Sigmoid colon (tissue), 7 donors: ENCODE measurements around the gene ATP2B2. TPM values are rescaled to one million over a fixed set of nuclear protein-coding genes. Genes with fewer than 3 reads are reported as not detected.

Source experiments
- DNase-seq: peaks from one replicate; pipeline ENCODE4 v3.0.0-alpha.2; 2019
- H3K27ac ChIP-seq, 4 donors: fragments of 200-600 bp; sonication (generic); one replicate each; pipeline ENCODE4 v1.5.1; 2016 to 2019; ENCODE audit warnings: mild to moderate bottlenecking in 1 of 4
- H3K27me3 ChIP-seq, 3 donors: fragments of 200-600 bp; sonication (generic); one replicate each; pipeline ENCODE4 v1.5.1; 2019; ENCODE audit warnings: mild to moderate bottlenecking in 1 of 3
- H3K36me3 ChIP-seq, 4 donors: fragments of 200-600 bp; sonication (generic); one replicate each; pipeline ENCODE4 v1.5.1; 2016 to 2019
- H3K4me1 ChIP-seq, 4 donors: fragments of 200-600 bp; sonication (generic); one replicate each; pipeline ENCODE4 v1.5.1; 2017 to 2019
- H3K4me3 ChIP-seq, 4 donors: fragments of 200-600 bp; sonication (generic); one replicate each; pipeline ENCODE4 v1.5.1; 2017 to 2019; ENCODE audit warnings: mild to moderate bottlenecking in 2 of 4, moderate library complexity in 1 of 4
- H3K9me3 ChIP-seq, 4 donors: fragments of 200-600 bp in 3 of 4; sonication (generic) in 3 of 4; one replicate each; pipeline versions ENCODE4 v1.5.1 to v1.6.1; 2013 to 2019
- CTCF ChIP-seq, 4 experiments: fragments of 450-650 bp in 3 of 4; fragments of 200-600 bp in 1 of 4; IDR thresholded peaks; one replicate each; pipeline ENCODE4 v1.5.1; 2016 to 2019; ENCODE audit warnings: antibody characterized with exemption in 4 of 4, mild to moderate bottlenecking in 3 of 4, moderate library complexity in 2 of 4
- EP300 ChIP-seq, 4 donors: sonication (generic); formaldehyde crosslinking; IDR thresholded peaks; one replicate each; pipeline ENCODE4 v1.6.1; 2017; ENCODE audit warnings: antibody characterized with exemption in 4 of 4
- POLR2A ChIP-seq, 2 donors: fragments of 450-650 bp; IDR thresholded peaks; one replicate each; pipeline ENCODE4 v1.6.1; 2016; ENCODE audit warnings: antibody characterized with exemption in 2 of 2, mild to moderate bottlenecking in 2 of 2, moderate library complexity in 2 of 2
- POLR2AphosphoS5 ChIP-seq, 4 donors: sonication (generic); formaldehyde crosslinking; IDR thresholded peaks; one replicate each; pipeline ENCODE4 v1.6.1; 2017; ENCODE audit warnings: antibody characterized with exemption in 4 of 4
- WGBS, 2 donors: extraction: QIAGEN DNeasy Blood & Tissue Kit; methylation state at CpG; one replicate each; pipeline ENCODE4 v1.1.7; 2013; 5-methylcytosine and 5-hydroxymethylcytosine counted together
- intact Hi-C: fragments of 100-400 bp; cut with DNase I; formaldehyde crosslinking; loops from one replicate; pipeline ENCODE4 v1.15.1; 2023
- polyA plus RNA-seq, 3 donors: library from polyadenylated mRNA; stranded (reverse); fragments of 200-250 nt; gene quantifications; one replicate each; pipeline ENCODE4 v1.2.3, GENCODE V29; 2013
- total RNA-seq, 4 donors: library from RNA; depleted of rRNA; stranded (reverse); fragments of >200 nt; gene quantifications; one replicate each; pipeline ENCODE4 v1.1.0, GENCODE V29; 2016
- donor health status: healthy with polysubstance abuse.
- donor health status: Bipolar disorder and iron deficiency.
- donor health status: healthy.

The ATP2B2 gene
- total and polyA plus RNA-seq, 7 donors, result under 0.01 to 0.83 (median 0.23) TPM; not detected in 3

GRCh38 chr3:10492364-10493201 is 12.8 kb downstream of the ATP2B2 start:
- Histone ChIP-seq H3K4me1 (no peaks in the 10 kb centered on the region), H3K4me3 (no peak overlapping the region), H3K27ac (no peak overlapping the region), H3K9me3 (no peaks in the 10 kb centered on the region), H3K36me3 (no peaks in the 10 kb centered on the region), H3K27me3 (no peaks in the 10 kb centered on the region)
- TF ChIP-seq POLR2A (IDR thresholded peaks at IDR 0.05), result no peak
- no peak for TF ChIP-seq EP300 (IDR thresholded peaks at IDR 0.05)
- TF ChIP-seq POLR2AphosphoS5 (IDR thresholded peaks at IDR 0.05), result no peak
- TF ChIP-seq CTCF (IDR thresholded peaks at IDR 0.05), result no peak
- DNase-seq, result no peak
- intact Hi-C loops, result no loop called here
- WGBS, 2 donors, result 74 to 81% methylated on average over 12 of the region's 12 CpGs

- DNase-seq, result no peak
- intact Hi-C loops, result no loop called here
- Histone ChIP-seq H3K9me3 (no peaks in the 10 kb centered on the region), H3K27ac (no peak overlapping the region), H3K4me1 (no peaks in the 10 kb centered on the region), H3K36me3 (no peaks in the 10 kb centered on the region), H3K4me3 (no peak overlapping the region), H3K27me3 (peaks cover 0 to 3% (median 0%) of the 10 kb centered on the region in 3 donors)
- WGBS, 2 donors, result 85 to 88% methylated on average over 10 of the region's 10 CpGs
- TF ChIP-seq EP300 (IDR thresholded peaks at IDR 0.05), result no peak
- TF ChIP-seq POLR2A (IDR thresholded peaks at IDR 0.05), result no peak
- TF ChIP-seq POLR2AphosphoS5 (IDR thresholded peaks at IDR 0.05), result no peak
Measured at GRCh38 chr3:10489746-10490483, 15.5 kb downstream of the ATP2B2 start.

- Histone ChIP-seq H3K9me3 (no peaks in the 10 kb centered on the region), H3K27me3 (peaks cover 0 to 8% (median 0%) of the 10 kb centered on the region in 3 donors), H3K4me3 (no peak overlapping the region), H3K4me1 (no peaks in the 10 kb centered on the region), H3K36me3 (no peaks in the 10 kb centered on the region), H3K27ac (no peak overlapping the region)
- 58 to 85% methylated on average over 3 to 4 of the region's 4 CpGs for WGBS, 2 donors
- intact Hi-C loops, result no loop called here
- TF ChIP-seq POLR2A (IDR thresholded peaks at IDR 0.05) (no peak), POLR2AphosphoS5 (IDR thresholded peaks at IDR 0.05) (no peak), EP300 (IDR thresholded peaks at IDR 0.05) (no peak), CTCF (IDR thresholded peaks at IDR 0.05) (no peak)
- no peak for DNase-seq
Measured at GRCh38 chr3:10487988-10488633, 17.3 kb downstream of the ATP2B2 start.

GRCh38 chr3:10485806-10486205 is 19.6 kb downstream of the ATP2B2 start:
- WGBS, 2 donors, result 91 to 92% methylated on average over 8 of the region's 8 CpGs
- H3K4me1 ChIP-seq, result no peaks in the 10 kb centered on the region
- no peaks in the 10 kb centered on the region for H3K36me3 ChIP-seq
- peaks cover 0 to 8% (median 0%) of the 10 kb centered on the region in 3 donors for H3K27me3 ChIP-seq
- no peak overlapping the region for H3K4me3 ChIP-seq
- TF ChIP-seq EP300 (IDR thresholded peaks at IDR 0.05), result no peak
- TF ChIP-seq POLR2A (IDR thresholded peaks at IDR 0.05), result no peak
- TF ChIP-seq POLR2AphosphoS5 (IDR thresholded peaks at IDR 0.05), result no peak
- TF ChIP-seq CTCF (IDR thresholded peaks at IDR 0.05), result no peak
- no peak for DNase-seq
- H3K9me3 ChIP-seq, result no peaks in the 10 kb centered on the region
- intact Hi-C loops, result no loop called here
- H3K27ac ChIP-seq, result no peak overlapping the region

GRCh38 chr3:10485380-10485779 is 20.0 kb downstream of the ATP2B2 start:
- Histone ChIP-seq H3K27ac (no peak overlapping the region), H3K4me1 (no peaks in the 10 kb centered on the region), H3K27me3 (peaks cover 0 to 8% (median 0%) of the 10 kb centered on the region in 3 donors), H3K9me3 (no peaks in the 10 kb centered on the region), H3K4me3 (no peak overlapping the region), H3K36me3 (no peaks in the 10 kb centered on the region)
- intact Hi-C loops, result no loop called here
- DNase-seq, result no peak
- WGBS, 2 donors, result 67 to 79% methylated on average over 12 of the region's 12 CpGs
- no peak for TF ChIP-seq EP300 (IDR thresholded peaks at IDR 0.05)
- no peak for TF ChIP-seq POLR2A (IDR thresholded peaks at IDR 0.05)
- TF ChIP-seq POLR2AphosphoS5 (IDR thresholded peaks at IDR 0.05), result no peak
- no peak for TF ChIP-seq CTCF (IDR thresholded peaks at IDR 0.05)
